Motor neuron (in vitro differentiated cells): ENCODE results near the gene BRINP2. TPM values are rescaled to one million over a fixed set of nuclear protein-coding genes. Genes with fewer than 3 reads are reported as not detected.

Experiments
- ATAC-seq, 8 experiments: fragments of 200-7000 bp; cut with Tn5 transposase; replicated peaks in 6 of 8; 2 replicates each; pipeline ENCODE4 v1.8.0; 2021; ENCODE audit warnings: mild to moderate bottlenecking in 8 of 8, moderate library complexity in 8 of 8
- H3K27ac ChIP-seq, 2 donors: fragments of 250-450 bp; sonication (Bioruptor Pico); 2 replicates each; pipeline ENCODE4 v1.9.0; 2021; ENCODE audit warnings: antibody characterized with exemption in 2 of 2, mild to moderate bottlenecking in 2 of 2, moderate library complexity in 1 of 2
- H3K4me1 ChIP-seq, 2 donors: fragments of 250-450 bp; sonication (Bioruptor Pico); replicated peaks in 1 of 2; 2 replicates each; pipeline ENCODE4 v1.6.1; 2021; ENCODE audit warnings: antibody characterized with exemption in 2 of 2, mild to moderate bottlenecking in 2 of 2, moderate library complexity in 1 of 2
- H3K4me3 ChIP-seq, 5 donors: fragments of 250-450 bp; sonication (Bioruptor Pico); 2 replicates each; pipeline ENCODE4 v1.9.0; 2021; ENCODE audit warnings: antibody characterized with exemption in 5 of 5, mild to moderate bottlenecking in 5 of 5, moderate library complexity in 4 of 5
- WGBS, 10 experiments: fragments of 450-650 bp; shearing (Covaris generic); methylation state at CpG; one replicate each; pipeline ENCODE4 v1.0.0; 2022; 5-methylcytosine and 5-hydroxymethylcytosine counted together
- in situ Hi-C, 9 experiments: fragments of 400-800 bp; cut with MboI; loops; one replicate each; pipeline ENCODE4 v1.15.0; 2021; ENCODE audit warnings: low sequenced_read_pairs in 9 of 9, low pct_unique_long_range_greater_than_20kb in 2 of 9; ENCODE audit not compliant: unreplicated experiment in 9 of 9
- total RNA-seq, 8 experiments: library from RNA; unstranded; fragments of 300-600 nt; gene quantifications; 2 replicates each; pipeline versions ENCODE4 v1.2.3 to v1.2.4, GENCODE V29; 2022

Gene BRINP2
- total RNA-seq, result 1 to 10 TPM in 5 of 8 experiments, under 1 TPM in 2, not detected in 1; 0.09 to 6.2 (median 3.2) TPM

- Histone ChIP-seq H3K27ac (no peak within 1 kb of the TSS), H3K4me3 (peak within 1 kb of the TSS; percentile 41 to 59 (median 50)), H3K4me1 (peaks cover 2 to 8% of the 10 kb centered on the region in 2 donors)
- WGBS, 10 experiments, result 0 to 1% (median 0%) methylated on average over 1 to 26 of the region's 49 CpGs; no CpG with 5 or more reads in 5 of the 10 experiments
- peak; percentile 84 to 99 (median 98) for ATAC-seq
- in situ Hi-C loops, result loop anchor here in 2 of 9 experiments (10.0 kb wide), 1 partner anchor 266 kb away; no protein-coding TSS in a partner anchor
Observed at GRCh38 chr1:177170756-177171535, at the start of gene BRINP2. Gene BRINP2 (plus strand): TSS chr1:177170958. CDS start chr1:177229877, 58,919 bp downstream.

- peak in 4 of 8 experiments; percentile 32 to 68 (median 50) for ATAC-seq
- Histone ChIP-seq H3K27ac (no peak overlapping the region), H3K4me3 (no peak overlapping the region), H3K4me1 (peaks cover 7 to 13% of the 10 kb centered on the region in 2 donors)
- in situ Hi-C loops, result no loop called here
- WGBS, 10 experiments, result 19 to 100% (median 86%) methylated on average over 3 to 11 of the region's 12 CpGs; no CpG with 5 or more reads in 1 of the 10 experiments
Observed at GRCh38 chr1:177122461-177123251, 48.1 kb upstream of the BRINP2 start.

GRCh38 chr1:177124577-177125278 is 46.0 kb upstream of the BRINP2 start:
- in situ Hi-C loops, result no loop called here
- ATAC-seq, result no peak
- 0 to 100% (median 83%) methylated on average over 2 to 4 of the region's 4 CpGs for WGBS, 10 experiments
- Histone ChIP-seq H3K27ac (no peak overlapping the region), H3K4me1 (peaks cover under 1 to 8% of the 10 kb centered on the region in 2 donors), H3K4me3 (no peak overlapping the region)

DNA sequence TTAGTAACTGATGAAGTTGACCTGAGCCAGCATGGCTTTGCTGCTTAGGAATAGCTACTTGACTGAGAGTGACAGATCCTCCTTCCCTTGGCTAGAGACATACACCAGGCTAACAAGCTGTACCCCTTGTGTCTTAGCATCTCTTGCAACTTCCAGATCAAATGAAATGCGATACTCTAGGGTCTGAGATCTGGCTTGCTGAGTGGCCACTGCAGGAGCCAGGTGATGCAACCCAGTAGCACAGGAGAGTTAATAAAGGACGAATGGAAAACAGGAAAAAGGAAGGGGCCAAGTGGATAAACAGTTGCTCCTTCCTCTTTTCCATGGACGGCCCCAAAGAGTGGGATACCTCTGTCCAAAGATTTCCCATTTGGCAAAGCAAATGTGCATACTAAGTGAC is 44.5 kb upstream of the BRINP2 start:
- in situ Hi-C loops, result no loop called here
- 0 to 96% (median 70%) methylated on average over 1 to 3 of the region's 3 CpGs for WGBS, 10 experiments
- H3K4me3 ChIP-seq, result no peak overlapping the region
- peaks cover 0 to 7% of the 10 kb centered on the region in 2 donors for H3K4me1 ChIP-seq
- no peak for ATAC-seq
- no peak overlapping the region for H3K27ac ChIP-seq

- 0 to 100% (median 90%) methylated on average over 1 to 4 of the region's 4 CpGs; no CpG with 5 or more reads in 1 of the 10 experiments for WGBS, 10 experiments
- H3K4me1 ChIP-seq, result no peaks in the 10 kb centered on the region
- no peak for ATAC-seq
- H3K27ac ChIP-seq, result no peak overlapping the region
- H3K4me3 ChIP-seq, result no peak overlapping the region
- in situ Hi-C loops, result no loop called here
Observed at GRCh38 chr1:177128665-177129281, 42.0 kb upstream of the BRINP2 start.

DNA sequence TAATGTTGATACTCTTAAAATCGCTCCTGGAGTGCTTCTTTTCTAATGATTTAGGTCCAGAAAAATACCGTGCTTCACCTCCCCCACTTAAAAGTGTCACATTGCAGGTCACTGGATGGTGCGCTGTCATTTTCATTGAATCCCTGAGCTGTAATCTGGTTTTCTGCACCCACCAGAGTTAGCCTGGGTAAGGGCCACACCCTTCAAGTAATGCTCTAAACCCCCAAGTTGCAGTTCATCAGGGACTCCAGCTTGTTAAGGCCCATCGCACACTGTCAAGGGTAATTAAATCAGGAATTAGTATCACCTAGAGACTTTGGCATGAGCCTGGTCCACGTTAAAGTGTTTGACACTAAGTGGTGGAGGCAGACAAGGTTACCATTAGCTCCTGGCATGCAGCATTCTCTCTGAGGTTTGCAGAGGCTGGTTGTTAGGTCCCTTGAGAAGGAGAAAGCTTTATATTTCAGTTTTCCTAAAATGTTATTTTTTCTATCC is 40.3 kb upstream of the BRINP2 start:
- Histone ChIP-seq H3K4me1 (peaks cover 4 to 16% of the 10 kb centered on the region in 2 donors), H3K4me3 (no peak overlapping the region), H3K27ac (no peak overlapping the region)
- 0 to 98% (median 92%) methylated on average over 1 to 5 of the region's 5 CpGs; no CpG with 5 or more reads in 3 of the 10 experiments for WGBS, 10 experiments
- no peak for ATAC-seq
- in situ Hi-C loops, result no loop called here

- WGBS, 10 experiments, result 7 to 100% (median 83%) methylated on average over 2 to 4 of the region's 4 CpGs
- H3K27ac ChIP-seq, result no peak overlapping the region
- peaks cover 8 to 16% of the 10 kb centered on the region in 2 donors for H3K4me1 ChIP-seq
- in situ Hi-C loops, result no loop called here
- no peak for ATAC-seq
- H3K4me3 ChIP-seq, result no peak overlapping the region
Observed at GRCh38 chr1:177131723-177132122, 39.0 kb upstream of the BRINP2 start.

DNA sequence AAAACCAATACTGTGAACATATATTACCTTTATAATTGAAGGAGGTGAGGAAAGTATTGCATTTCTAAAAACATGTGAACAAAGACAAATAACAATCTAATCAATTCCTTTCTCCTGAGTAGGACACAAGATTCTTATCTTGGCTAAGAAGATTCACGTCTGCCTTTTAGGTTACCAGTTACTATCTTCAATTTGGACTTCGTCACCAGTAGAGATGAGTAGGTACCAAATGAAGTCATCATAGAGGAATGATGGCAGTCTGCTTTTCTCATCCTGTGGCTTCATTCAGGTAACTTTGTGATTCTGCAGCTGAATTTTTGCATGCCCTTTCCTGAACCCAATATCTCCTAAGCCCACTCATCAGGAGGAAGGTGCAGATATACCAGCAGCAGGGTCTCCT is 38.6 kb upstream of the BRINP2 start:
- no peak overlapping the region for H3K4me3 ChIP-seq
- ATAC-seq, result no peak
- H3K4me1 ChIP-seq, result peaks cover 8 to 16% of the 10 kb centered on the region in 2 donors
- in situ Hi-C loops, result no loop called here
- H3K27ac ChIP-seq, result no peak overlapping the region
- 50 to 100% (median 100%) methylated on average over 1 to 2 of the region's 2 CpGs; no CpG with 5 or more reads in 3 of the 10 experiments for whole genome bisulfite sequencing, 10 experiments

DNA sequence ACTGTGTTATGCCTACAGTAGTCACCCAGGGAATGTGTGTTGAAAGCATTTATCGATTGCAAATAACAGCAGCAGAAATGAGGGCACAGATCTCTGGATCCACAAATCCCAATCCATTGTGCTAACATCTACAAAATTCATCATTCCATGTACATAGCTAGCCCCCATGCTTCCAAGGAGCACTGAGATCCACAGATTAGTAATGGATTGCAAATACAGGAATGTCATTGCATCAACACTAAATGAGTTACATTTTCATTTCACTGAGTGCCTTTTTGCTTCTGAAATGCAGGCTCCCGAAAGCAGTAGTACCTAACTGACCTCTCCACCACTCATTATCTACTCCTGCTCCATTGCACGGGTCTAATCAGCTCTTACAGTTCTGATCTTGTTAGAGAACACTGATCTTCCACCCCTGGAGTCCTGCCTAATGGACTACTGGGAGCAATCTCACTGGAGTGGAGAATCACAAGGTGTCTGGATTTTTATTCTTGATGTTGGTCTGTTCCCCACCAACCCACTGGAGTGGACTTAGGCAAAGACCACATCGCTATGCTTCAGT is 36.7 kb upstream of the BRINP2 start:
- H3K4me1 ChIP-seq, result peaks cover 8 to 16% of the 10 kb centered on the region in 2 donors
- WGBS, 10 experiments, result 0 to 95% (median 80%) methylated on average over 1 to 4 of the region's 4 CpGs
- peak overlapping the region in 1 of 2 donors; percentile 42 for H3K27ac ChIP-seq
- H3K4me3 ChIP-seq, result no peak overlapping the region
- in situ Hi-C loops, result no loop called here
- peak in 5 of 8 experiments; percentile 18 to 91 (median 64) for ATAC-seq

DNA sequence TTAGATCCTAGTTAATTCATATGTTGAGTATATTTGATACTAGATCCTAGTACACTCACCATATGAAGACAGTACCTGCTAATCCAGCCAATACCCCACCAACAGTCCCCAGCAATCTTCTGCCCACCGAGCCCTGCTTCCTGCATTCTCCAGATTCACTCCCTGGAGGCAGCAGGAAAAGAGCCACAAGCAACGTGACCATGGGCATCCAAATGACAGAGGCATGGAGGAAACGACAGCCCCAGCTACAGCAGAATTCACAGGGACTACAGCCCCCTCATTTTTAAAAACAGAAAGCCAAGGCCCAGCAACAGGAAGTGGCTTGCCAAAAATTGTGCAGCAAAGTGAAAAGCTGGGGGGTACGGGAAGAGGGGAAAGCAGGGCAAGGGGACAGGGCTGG is 35.5 kb upstream of the BRINP2 start:
- no peak for ATAC-seq

GRCh38 chr1:177137814-177138213 is 32.9 kb upstream of the BRINP2 start:
- 0 to 89% (median 13%) methylated on average over 1 of the region's 1 CpG; no CpG with 5 or more reads in 3 of the 10 experiments for WGBS, 10 experiments
- Histone ChIP-seq H3K27ac (no peak overlapping the region), H3K4me3 (no peak overlapping the region), H3K4me1 (peaks cover 14 to 29% of the 10 kb centered on the region in 2 donors)
- no peak for ATAC-seq
- in situ Hi-C loops, result no loop called here

More for the DNA sequence above, 35.5 kb upstream of the BRINP2 start:
- Histone ChIP-seq H3K4me3 (no peak overlapping the region), H3K4me1 (peaks cover 8 to 16% of the 10 kb centered on the region in 2 donors), H3K27ac (peak overlapping the region in 1 of 2 donors; percentile 7)
- 79 to 97% (median 80%) methylated on average over 1 to 4 of the region's 4 CpGs; no CpG with 5 or more reads in 6 of the 10 experiments for WGBS, 10 experiments
- in situ Hi-C loops, result no loop called here

DNA sequence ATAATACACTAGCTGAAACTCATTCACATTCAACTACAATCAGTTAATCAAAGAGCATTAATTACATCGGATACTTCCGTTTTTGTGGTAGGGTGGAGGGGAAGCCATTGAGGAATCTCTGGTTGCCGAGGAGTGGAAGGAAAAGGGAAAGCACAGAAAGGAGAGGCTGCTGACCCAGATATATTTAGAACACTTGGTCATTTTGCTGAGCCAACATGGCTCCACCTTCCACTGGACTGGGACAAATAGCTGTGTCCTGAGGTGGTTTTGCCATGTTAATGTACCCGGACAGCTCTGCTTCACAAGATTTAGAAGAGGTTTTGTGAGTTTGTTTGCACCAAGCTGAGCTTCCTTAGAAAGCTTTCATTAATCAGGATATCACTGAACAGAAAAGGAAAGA is 32.4 kb upstream of the BRINP2 start:
- H3K4me1 ChIP-seq, result peaks cover 17 to 34% of the 10 kb centered on the region in 2 donors
- ATAC-seq, result no peak
- WGBS, 10 experiments, result 59 to 100% (median 90%) methylated on average over 1 to 4 of the region's 4 CpGs
- in situ Hi-C loops, result no loop called here
- no peak overlapping the region for H3K4me3 ChIP-seq
- H3K27ac ChIP-seq, result no peak overlapping the region
